GM12873 (cell line): Measurements from ENCODE around the gene SOX6.

Source experiments
- CTCF ChIP-seq: IDR thresholded peaks from 2 replicates; pipeline ENCODE4 v1.5.1; 2012; ENCODE audit warnings: low read depth, mild to moderate bottlenecking, moderate library complexity, low read length, control low read depth; ENCODE audit not compliant: insufficient read depth; ENCODE audit errors: missing control alignments

The SOX6 gene

GRCh38 chr11:16018931-16019330, 337.4 kb downstream of the SOX6 start:
- TF ChIP-seq CTCF, result no peak

GRCh38 chr11:16016468-16016829, 339.9 kb downstream of the SOX6 start:
- no peak for TF ChIP-seq CTCF

- no peak for TF ChIP-seq CTCF
Measured at GRCh38 chr11:16015741-16016467, 340.4 kb downstream of the SOX6 start.

GRCh38 chr11:16013649-16014275, 342.6 kb downstream of the SOX6 start:
- TF ChIP-seq CTCF, result no peak

GRCh38 chr11:16013242-16013641, 343.1 kb downstream of the SOX6 start:
- no peak for TF ChIP-seq CTCF

- TF ChIP-seq CTCF, result no peak
Measured at GRCh38 chr11:16012125-16012751, 344.1 kb downstream of the SOX6 start.

- TF ChIP-seq CTCF, result no peak
Measured at GRCh38 chr11:16011396-16011795, 344.9 kb downstream of the SOX6 start.
